HepG2 (cell line): ENCODE data around the gene ZNF318. TPM values are rescaled to one million over a fixed set of nuclear protein-coding genes. Genes with fewer than 3 reads are reported as not detected.

Source experiments
- ARID2 ChIP-seq: sonication (generic); formaldehyde crosslinking; IDR thresholded peaks from 2 replicates; pipeline ENCODE4 v1.8.1; 2022; ENCODE audit warnings: mild to moderate bottlenecking, missing genetic modification reagents, borderline replicate concordance
- ARNTL ChIP-seq: sonication (generic); formaldehyde crosslinking; IDR thresholded peaks from 2 replicates; pipeline ENCODE4 v1.4.0; 2020; ENCODE audit warnings: mild to moderate bottlenecking, missing genetic modification reagents
- BHLHE40 ChIP-seq: IDR thresholded peaks from 2 replicates; pipeline ENCODE4 v1.6.1; 2011; ENCODE audit warnings: low read length, improper control_type of control experiment
- CBX5 ChIP-seq: sonication (generic); formaldehyde crosslinking; IDR thresholded peaks from 2 replicates; pipeline ENCODE4 v1.4.0; 2020; ENCODE audit warnings: missing genetic modification reagents, borderline replicate concordance
- DMAP1 ChIP-seq: IDR thresholded peaks from 2 replicates; pipeline ENCODE4 v1.6.1; 2016
- KDM5B ChIP-seq: sonication (generic); formaldehyde crosslinking; IDR thresholded peaks from 2 replicates; pipeline ENCODE4 v1.4.0; 2020; ENCODE audit warnings: missing genetic modification reagents, mild to moderate bottlenecking, borderline replicate concordance
- RFX3 ChIP-seq: IDR thresholded peaks from 2 replicates; pipeline ENCODE4 v1.6.1; 2016; ENCODE audit warnings: missing biosample characterization, missing genetic modification reagents
- SP5 ChIP-seq: IDR thresholded peaks from 2 replicates; pipeline ENCODE4 v1.6.1; 2016; ENCODE audit warnings: low read depth, borderline replicate concordance
- ZNF441 ChIP-seq: sonication (generic); formaldehyde crosslinking; IDR thresholded peaks from 2 replicates; pipeline ENCODE4 v1.7.0; 2021; ENCODE audit warnings: missing genetic modification reagents, borderline replicate concordance
- ZNF589 ChIP-seq: sonication (generic); formaldehyde crosslinking; conservative IDR thresholded peaks from 2 replicates; pipeline ENCODE4 v1.8.0; 2022; ENCODE audit warnings: mild to moderate bottlenecking, moderate library complexity, missing genetic modification reagents
- ZNF619 ChIP-seq: sonication (generic); formaldehyde crosslinking; IDR thresholded peaks from 2 replicates; pipeline ENCODE4 v1.4.0; 2020; ENCODE audit warnings: mild to moderate bottlenecking, missing genetic modification reagents
- ZSCAN20 ChIP-seq: sonication (generic); formaldehyde crosslinking; IDR thresholded peaks from 2 replicates; pipeline ENCODE4 v1.4.0; 2020; ENCODE audit warnings: missing genetic modification reagents, mild to moderate bottlenecking, borderline replicate concordance
- polyA plus RNA-seq, 8 experiments: library from polyadenylated mRNA; depleted of rRNA in 3 of 8; stranded (reverse) in 7 of 8; unstranded in 1 of 8; fragments of >200 nt; fragmentation: Illumina TruSeq in 4 of 8; extraction: Trizol in 4 of 8; gene quantifications; 2 replicates each; pipeline versions ENCODE4 v1.2.1 to v1.2.3, GENCODE V29; 2011 to 2016; ENCODE audit warnings: low read depth in 4 of 8, missing spikeins in 1 of 8, mixed read lengths in 1 of 8; ENCODE audit not compliant: insufficient read depth in 1 of 8
- total RNA-seq, 5 experiments: library from RNA; depleted of rRNA; stranded (reverse); fragments of >200 nt; fragmentation: Illumina TruSeq; extraction: Trizol; gene quantifications; 2 replicates each; pipeline ENCODE4 v1.2.3, GENCODE V29; 2016; ENCODE audit warnings: low read depth in 1 of 5
- TF ChIP-seq, protein P1 (sequence below): sonication (generic); formaldehyde crosslinking; IDR thresholded peaks from 2 replicates; pipeline ENCODE4 v1.4.0; 2020; ENCODE audit warnings: missing genetic modification reagents
- TF ChIP-seq, protein P2 (sequence below): sonication (generic); formaldehyde crosslinking; IDR thresholded peaks from 2 replicates; pipeline ENCODE4; 2020; ENCODE audit warnings: missing genetic modification reagents, mild to moderate bottlenecking, borderline replicate concordance
- TF ChIP-seq, protein P3 (sequence below): sonication (generic); formaldehyde crosslinking; IDR thresholded peaks from 2 replicates; pipeline ENCODE4 v1.8.0; 2022; ENCODE audit warnings: mild to moderate bottlenecking, missing genetic modification reagents
- TF ChIP-seq, protein P4 (sequence below): sonication (generic); formaldehyde crosslinking; IDR thresholded peaks from 2 replicates; pipeline ENCODE4 v1.8.0; 2022; ENCODE audit warnings: missing genetic modification reagents, mild to moderate bottlenecking, borderline replicate concordance
- TF ChIP-seq, protein P5 (sequence below): conservative IDR thresholded peaks from 2 replicates; pipeline ENCODE4 v1.6.1; 2018; ENCODE audit warnings: missing genetic modification reagents

ZNF318 gene
- total and polyA plus RNA-seq, 2 of the 13 experiments (the other 11 are each of a cell fraction or from before 2014, with no cell fraction given) = 13.0 to 14.5 TPM

DNA sequence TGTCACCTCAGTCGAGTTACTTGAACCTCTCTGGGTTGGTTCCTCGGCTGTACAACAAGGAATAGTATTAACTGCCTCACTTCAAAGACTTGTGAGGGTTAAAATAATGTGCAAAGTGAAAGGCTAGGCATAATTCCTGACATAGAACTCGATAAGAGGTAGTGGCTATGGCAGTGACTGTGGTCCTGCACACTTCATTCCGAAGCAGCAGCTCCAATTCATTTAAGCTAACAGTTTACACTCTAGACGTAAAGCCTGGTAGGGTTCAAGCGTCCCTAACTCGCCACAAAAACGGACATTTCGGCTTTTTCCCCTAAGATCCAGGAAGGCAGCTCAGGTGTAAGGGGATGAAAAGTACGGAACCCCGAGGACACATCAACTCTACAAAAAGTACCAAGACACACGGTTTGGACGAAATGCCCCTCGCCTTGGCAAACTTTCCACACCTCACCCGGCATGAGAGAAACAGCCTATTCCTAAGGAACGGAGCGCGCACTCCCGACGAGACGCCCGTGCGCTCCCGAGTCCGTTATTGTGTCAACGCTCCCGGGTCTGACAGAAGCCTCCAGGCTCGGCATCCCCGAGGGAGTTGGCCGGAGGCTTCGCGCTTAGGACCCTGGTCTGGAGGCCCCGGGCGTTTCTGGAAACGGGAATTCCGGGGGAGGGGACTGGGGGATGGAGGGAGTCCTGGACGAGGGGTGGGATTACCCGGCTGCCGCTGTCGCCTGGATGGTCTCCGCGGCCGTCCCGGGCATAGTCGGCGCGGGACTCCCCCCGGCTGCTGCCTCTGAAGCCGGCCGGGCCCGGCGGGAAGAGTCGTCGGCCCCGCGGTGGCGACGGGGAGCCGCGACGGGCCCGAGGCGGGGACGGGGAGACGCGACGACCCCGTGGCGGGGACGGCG is 937 bp downstream of the ZNF318 start (continued):
- TF ChIP-seq, protein P1, sequence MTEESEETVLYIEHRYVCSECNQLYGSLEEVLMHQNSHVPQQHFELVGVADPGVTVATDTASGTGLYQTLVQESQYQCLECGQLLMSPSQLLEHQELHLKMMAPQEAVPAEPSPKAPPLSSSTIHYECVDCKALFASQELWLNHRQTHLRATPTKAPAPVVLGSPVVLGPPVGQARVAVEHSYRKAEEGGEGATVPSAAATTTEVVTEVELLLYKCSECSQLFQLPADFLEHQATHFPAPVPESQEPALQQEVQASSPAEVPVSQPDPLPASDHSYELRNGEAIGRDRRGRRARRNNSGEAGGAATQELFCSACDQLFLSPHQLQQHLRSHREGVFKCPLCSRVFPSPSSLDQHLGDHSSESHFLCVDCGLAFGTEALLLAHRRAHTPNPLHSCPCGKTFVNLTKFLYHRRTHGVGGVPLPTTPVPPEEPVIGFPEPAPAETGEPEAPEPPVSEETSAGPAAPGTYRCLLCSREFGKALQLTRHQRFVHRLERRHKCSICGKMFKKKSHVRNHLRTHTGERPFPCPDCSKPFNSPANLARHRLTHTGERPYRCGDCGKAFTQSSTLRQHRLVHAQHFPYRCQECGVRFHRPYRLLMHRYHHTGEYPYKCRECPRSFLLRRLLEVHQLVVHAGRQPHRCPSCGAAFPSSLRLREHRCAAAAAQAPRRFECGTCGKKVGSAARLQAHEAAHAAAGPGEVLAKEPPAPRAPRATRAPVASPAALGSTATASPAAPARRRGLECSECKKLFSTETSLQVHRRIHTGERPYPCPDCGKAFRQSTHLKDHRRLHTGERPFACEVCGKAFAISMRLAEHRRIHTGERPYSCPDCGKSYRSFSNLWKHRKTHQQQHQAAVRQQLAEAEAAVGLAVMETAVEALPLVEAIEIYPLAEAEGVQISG (CRISPR knock-in tag) = peak; percentile 12; the same call in 1 of the 2 replicates
- TF ChIP-seq, protein P2, sequence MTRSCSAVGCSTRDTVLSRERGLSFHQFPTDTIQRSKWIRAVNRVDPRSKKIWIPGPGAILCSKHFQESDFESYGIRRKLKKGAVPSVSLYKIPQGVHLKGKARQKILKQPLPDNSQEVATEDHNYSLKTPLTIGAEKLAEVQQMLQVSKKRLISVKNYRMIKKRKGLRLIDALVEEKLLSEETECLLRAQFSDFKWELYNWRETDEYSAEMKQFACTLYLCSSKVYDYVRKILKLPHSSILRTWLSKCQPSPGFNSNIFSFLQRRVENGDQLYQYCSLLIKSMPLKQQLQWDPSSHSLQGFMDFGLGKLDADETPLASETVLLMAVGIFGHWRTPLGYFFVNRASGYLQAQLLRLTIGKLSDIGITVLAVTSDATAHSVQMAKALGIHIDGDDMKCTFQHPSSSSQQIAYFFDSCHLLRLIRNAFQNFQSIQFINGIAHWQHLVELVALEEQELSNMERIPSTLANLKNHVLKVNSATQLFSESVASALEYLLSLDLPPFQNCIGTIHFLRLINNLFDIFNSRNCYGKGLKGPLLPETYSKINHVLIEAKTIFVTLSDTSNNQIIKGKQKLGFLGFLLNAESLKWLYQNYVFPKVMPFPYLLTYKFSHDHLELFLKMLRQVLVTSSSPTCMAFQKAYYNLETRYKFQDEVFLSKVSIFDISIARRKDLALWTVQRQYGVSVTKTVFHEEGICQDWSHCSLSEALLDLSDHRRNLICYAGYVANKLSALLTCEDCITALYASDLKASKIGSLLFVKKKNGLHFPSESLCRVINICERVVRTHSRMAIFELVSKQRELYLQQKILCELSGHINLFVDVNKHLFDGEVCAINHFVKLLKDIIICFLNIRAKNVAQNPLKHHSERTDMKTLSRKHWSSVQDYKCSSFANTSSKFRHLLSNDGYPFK (CRISPR knock-in tag) = peak; percentile 56; the same call in 1 of the 2 replicates
- TF ChIP-seq SP5 (CRISPR knock-in tag) (peak; percentile 29; the same call in 1 of the 2 replicates), ZNF441 (CRISPR knock-in tag) (no peak), KDM5B (CRISPR knock-in tag) (peak; percentile 27; the same call in 1 of the 2 replicates), CBX5 (CRISPR knock-in tag) (0 out of 2 replicates have a peak, but pooled peaks have one; percentile 36), ZSCAN20 (no peak; the same call in 1 of the 2 replicates), ZNF619 (CRISPR knock-in tag) (peak; percentile 52; the same call in 1 of the 2 replicates), ARID2 (no peak), ZNF589 (CRISPR knock-in tag) (no peak), ARNTL (no peak; the same call in 1 of the 2 replicates), DMAP1 (CRISPR knock-in tag) (peak; percentile 52; the same call in 1 of the 2 replicates), RFX3 (CRISPR knock-in tag) (no peak), BHLHE40 (no peak)
- TF ChIP-seq, protein P3, sequence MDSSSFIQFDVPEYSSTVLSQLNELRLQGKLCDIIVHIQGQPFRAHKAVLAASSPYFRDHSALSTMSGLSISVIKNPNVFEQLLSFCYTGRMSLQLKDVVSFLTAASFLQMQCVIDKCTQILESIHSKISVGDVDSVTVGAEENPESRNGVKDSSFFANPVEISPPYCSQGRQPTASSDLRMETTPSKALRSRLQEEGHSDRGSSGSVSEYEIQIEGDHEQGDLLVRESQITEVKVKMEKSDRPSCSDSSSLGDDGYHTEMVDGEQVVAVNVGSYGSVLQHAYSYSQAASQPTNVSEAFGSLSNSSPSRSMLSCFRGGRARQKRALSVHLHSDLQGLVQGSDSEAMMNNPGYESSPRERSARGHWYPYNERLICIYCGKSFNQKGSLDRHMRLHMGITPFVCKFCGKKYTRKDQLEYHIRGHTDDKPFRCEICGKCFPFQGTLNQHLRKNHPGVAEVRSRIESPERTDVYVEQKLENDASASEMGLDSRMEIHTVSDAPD = 0 out of 2 replicates have a peak, but pooled peaks have one; percentile 25
- TF ChIP-seq, protein P4, sequence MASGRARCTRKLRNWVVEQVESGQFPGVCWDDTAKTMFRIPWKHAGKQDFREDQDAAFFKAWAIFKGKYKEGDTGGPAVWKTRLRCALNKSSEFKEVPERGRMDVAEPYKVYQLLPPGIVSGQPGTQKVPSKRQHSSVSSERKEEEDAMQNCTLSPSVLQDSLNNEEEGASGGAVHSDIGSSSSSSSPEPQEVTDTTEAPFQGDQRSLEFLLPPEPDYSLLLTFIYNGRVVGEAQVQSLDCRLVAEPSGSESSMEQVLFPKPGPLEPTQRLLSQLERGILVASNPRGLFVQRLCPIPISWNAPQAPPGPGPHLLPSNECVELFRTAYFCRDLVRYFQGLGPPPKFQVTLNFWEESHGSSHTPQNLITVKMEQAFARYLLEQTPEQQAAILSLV = peak; percentile 67; the same call in 1 of the 2 replicates
- TF ChIP-seq, protein P5, sequence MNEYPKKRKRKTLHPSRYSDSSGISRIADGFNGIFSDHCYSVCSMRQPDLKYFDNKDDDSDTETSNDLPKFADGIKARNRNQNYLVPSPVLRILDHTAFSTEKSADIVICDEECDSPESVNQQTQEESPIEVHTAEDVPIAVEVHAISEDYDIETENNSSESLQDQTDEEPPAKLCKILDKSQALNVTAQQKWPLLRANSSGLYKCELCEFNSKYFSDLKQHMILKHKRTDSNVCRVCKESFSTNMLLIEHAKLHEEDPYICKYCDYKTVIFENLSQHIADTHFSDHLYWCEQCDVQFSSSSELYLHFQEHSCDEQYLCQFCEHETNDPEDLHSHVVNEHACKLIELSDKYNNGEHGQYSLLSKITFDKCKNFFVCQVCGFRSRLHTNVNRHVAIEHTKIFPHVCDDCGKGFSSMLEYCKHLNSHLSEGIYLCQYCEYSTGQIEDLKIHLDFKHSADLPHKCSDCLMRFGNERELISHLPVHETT = no peak
